Calu3 (cell line): Measurements from ENCODE around the gene HTR3D. TPM values are rescaled to one million over a fixed set of nuclear protein-coding genes. Genes with fewer than 3 reads are reported as not detected.

ENCODE experiments used
- BruUV-seq: library from RNA; stranded (reverse); fragments of 400-500 nt; replicated peaks from 2 replicates; lab custom pipeline; 2021; lab: Mats Ljungman, UMichigan
- CTCF ChIA-PET: fragments of 300-600 bp; sonication (Branson Sonifier 250); formaldehyde crosslinking; loops from one replicate; lab custom pipeline; 2022; ENCODE audit warnings: antibody characterized with exemption; lab: Charles Lee
- DNase-seq: peaks from one replicate; pipeline ENCODE4 v3.0.0; 2022
- H3K27ac Mint-ChIP-seq: one replicate; pipeline ENCODE4 v1.8.0; 2022; ENCODE audit warnings: mixed read lengths; ENCODE audit not compliant: unreplicated experiment
- H3K27me3 Mint-ChIP-seq: one replicate; pipeline ENCODE4 v1.8.0; 2022; ENCODE audit warnings: mixed read lengths; ENCODE audit not compliant: unreplicated experiment
- H3K36me3 Mint-ChIP-seq: one replicate; pipeline ENCODE4 v1.8.0; 2022; ENCODE audit warnings: mild to moderate bottlenecking, moderate library complexity, mixed read lengths; ENCODE audit not compliant: insufficient read depth, unreplicated experiment
- H3K4me1 Mint-ChIP-seq: one replicate; pipeline ENCODE4 v1.8.0; 2022; ENCODE audit warnings: mild to moderate bottlenecking, low read depth, mixed read lengths; ENCODE audit not compliant: unreplicated experiment
- H3K4me3 Mint-ChIP-seq: one replicate; pipeline ENCODE4 v1.8.0; 2022; ENCODE audit warnings: mild to moderate bottlenecking, low read depth, moderate library complexity, mixed read lengths; ENCODE audit not compliant: unreplicated experiment
- H3K9me3 Mint-ChIP-seq: one replicate; pipeline ENCODE4 v1.8.0; 2022; ENCODE audit warnings: low read depth, mixed read lengths; ENCODE audit not compliant: unreplicated experiment
- intact Hi-C: fragments of 100-400 bp; cut with micrococcal nuclease; formaldehyde crosslinking; loops from one replicate; pipeline ENCODE4 v1.10.0; 2022; ENCODE audit not compliant: unreplicated experiment
- total RNA-seq: library from RNA; stranded (reverse); gene quantifications from 2 replicates; pipeline ENCODE4 v1.2.3, GENCODE V29; 2022
- TF ChIP-seq, protein P1 (sequence below): fragments of 200-600 bp; IDR thresholded peaks from one replicate; pipeline ENCODE4 v1.8.0; 2022; ENCODE audit warnings: antibody characterized with exemption; ENCODE audit not compliant: unreplicated experiment

HTR3D gene
- total RNA-seq, 1 experiment from 2014 or later, result not detected

DNA sequence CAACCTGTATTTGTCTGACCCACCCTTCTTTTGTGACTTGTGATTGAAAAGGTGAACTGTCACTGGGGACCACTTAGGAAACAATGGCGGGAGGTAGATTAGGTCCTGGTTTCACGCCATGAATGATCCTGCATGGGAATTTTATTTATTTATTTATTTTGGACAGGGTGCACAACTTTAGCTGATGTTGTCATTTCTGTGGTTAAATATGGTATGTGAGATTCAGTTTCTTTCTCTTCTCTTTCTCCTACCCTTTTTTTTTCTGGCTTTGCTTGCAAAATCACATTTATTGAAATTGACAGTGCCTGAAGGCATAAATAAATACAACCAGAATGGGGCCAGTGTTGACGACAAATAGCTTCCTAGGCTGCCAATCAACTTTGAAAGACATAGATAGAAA, 47.3 kb downstream of the HTR3D start:
- Mint-ChIP-seq H3K4me3 (no peak overlapping the region), H3K4me1 (no peaks in the 10 kb centered on the region), H3K36me3 (no peaks in the 10 kb centered on the region), H3K27me3 (peaks cover 28% of the 10 kb centered on the region), H3K9me3 (no peaks in the 10 kb centered on the region), H3K27ac (no peak overlapping the region)
- DNase-seq, result no peak
- CTCF ChIA-PET, result no interaction called here
- TF ChIP-seq, protein P1, sequence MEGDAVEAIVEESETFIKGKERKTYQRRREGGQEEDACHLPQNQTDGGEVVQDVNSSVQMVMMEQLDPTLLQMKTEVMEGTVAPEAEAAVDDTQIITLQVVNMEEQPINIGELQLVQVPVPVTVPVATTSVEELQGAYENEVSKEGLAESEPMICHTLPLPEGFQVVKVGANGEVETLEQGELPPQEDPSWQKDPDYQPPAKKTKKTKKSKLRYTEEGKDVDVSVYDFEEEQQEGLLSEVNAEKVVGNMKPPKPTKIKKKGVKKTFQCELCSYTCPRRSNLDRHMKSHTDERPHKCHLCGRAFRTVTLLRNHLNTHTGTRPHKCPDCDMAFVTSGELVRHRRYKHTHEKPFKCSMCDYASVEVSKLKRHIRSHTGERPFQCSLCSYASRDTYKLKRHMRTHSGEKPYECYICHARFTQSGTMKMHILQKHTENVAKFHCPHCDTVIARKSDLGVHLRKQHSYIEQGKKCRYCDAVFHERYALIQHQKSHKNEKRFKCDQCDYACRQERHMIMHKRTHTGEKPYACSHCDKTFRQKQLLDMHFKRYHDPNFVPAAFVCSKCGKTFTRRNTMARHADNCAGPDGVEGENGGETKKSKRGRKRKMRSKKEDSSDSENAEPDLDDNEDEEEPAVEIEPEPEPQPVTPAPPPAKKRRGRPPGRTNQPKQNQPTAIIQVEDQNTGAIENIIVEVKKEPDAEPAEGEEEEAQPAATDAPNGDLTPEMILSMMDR, result no peak
- no TSS peak for BruUV-seq
- intact Hi-C loops, result no loop called here

DNA sequence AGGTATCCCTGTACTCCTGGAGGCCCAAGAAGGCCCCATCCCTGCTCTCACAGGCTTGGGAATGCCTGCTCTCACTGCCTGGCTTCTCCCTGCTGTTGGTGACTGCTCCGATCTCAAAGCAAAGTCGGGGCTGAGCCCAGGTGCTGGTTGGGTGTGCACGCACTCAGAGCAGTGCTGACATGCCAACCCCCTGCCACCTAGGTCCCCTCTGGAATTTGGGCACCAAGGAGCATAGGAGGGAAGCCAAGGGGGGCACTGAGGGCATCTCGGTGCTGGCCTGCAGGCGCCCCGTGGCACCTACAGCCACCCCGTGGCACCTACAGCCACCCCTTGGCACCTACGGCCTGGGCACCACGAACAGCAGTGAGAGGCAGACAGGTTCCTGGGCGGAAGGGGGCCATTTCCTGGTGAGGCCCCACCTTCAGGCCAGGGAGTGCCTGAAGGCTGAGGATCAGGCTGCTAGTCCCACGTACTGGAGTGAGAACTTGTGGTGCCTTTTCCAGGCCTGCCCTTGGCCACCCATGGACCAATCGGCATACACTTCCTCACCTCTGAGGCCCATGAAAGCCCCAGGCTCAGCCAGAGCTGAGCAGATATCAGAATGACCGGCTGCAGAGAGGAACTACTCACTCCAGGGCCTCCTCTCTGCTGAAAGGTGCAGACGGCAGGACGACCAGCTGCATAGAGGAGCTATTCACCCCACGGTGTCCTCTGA, 49.7 kb downstream of the HTR3D start:
- peaks cover 18% of the 10 kb centered on the region for H3K27me3 Mint-ChIP-seq
- H3K4me1 Mint-ChIP-seq, result no peaks in the 10 kb centered on the region
- no peak for DNase-seq
- no peaks in the 10 kb centered on the region for H3K36me3 Mint-ChIP-seq
- H3K27ac Mint-ChIP-seq, result no peak overlapping the region
- TF ChIP-seq, protein P1, result no peak
- CTCF ChIA-PET, result interaction anchor here (0.5 to 0.7 kb wide), 2 partner anchors 13 to 72 kb away, joined by 3 to 5 read pairs; no protein-coding TSS in a partner anchor
- intact Hi-C loops, result no loop called here
- H3K9me3 Mint-ChIP-seq, result peaks cover 6% of the 10 kb centered on the region
- no TSS peak for BruUV-seq
- no peak overlapping the region for H3K4me3 Mint-ChIP-seq

DNA sequence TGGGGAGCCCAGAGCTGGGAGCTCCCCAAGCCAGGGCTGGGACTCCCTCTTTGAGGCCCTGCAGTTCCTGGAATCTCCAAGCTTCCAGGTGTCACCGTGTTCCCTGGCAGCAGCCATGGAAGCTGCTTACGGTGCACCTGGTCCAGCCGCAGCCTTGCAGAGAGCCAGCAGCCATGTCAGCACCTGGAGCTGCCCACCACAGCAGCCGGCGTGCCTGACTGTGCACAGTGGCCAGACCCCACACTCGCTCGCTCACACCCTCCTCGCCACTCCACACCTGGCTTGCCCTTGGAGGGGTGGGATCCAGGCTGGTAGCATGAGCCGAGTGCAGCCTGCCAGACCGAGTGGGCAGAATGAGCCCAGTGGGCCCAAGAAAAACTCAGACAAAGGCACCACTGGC, 50.5 kb downstream of the HTR3D start:
- DNase-seq, result no peak
- H3K4me3 Mint-ChIP-seq, result no peak overlapping the region
- no peak overlapping the region for H3K27ac Mint-ChIP-seq
- TF ChIP-seq, protein P1, result no peak
- no TSS peak for BruUV-seq
- H3K4me1 Mint-ChIP-seq, result no peaks in the 10 kb centered on the region
- peaks cover 6% of the 10 kb centered on the region for H3K9me3 Mint-ChIP-seq
- H3K27me3 Mint-ChIP-seq, result peaks cover 11% of the 10 kb centered on the region
- CTCF ChIA-PET, result interaction anchor here (0.5 kb wide), 2 partner anchors 21 to 71 kb away, joined by 3 to 5 read pairs; no protein-coding TSS in a partner anchor
- intact Hi-C loops, result no loop called here
- no peaks in the 10 kb centered on the region for H3K36me3 Mint-ChIP-seq

DNA sequence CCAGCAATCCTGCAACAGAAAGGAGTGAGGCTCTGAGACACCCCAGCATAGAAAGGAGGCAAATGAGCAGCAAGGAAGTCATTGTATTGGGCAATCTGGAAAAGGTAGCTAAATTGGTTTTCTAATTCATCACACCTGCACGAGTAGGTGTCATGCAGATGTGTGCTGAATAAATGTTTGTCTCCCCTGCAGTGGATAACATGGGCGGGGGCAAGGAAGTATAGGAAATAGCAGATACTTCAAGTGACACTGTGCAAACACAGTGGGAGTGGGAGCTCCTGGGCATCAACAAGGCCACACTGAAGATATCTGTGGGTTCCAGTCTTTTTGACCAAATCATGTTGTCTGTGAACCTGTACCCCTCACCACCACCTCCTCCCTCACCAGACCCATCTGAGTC, 50.9 kb downstream of the HTR3D start:
- H3K27me3 Mint-ChIP-seq, result peaks cover 6% of the 10 kb centered on the region
- intact Hi-C loops, result no loop called here
- CTCF ChIA-PET, result interaction anchor here (0.5 kb wide), 1 partner anchor 21 kb away, joined by 3 read pairs; no protein-coding TSS in a partner anchor
- no peak for DNase-seq
- no peak overlapping the region for H3K4me3 Mint-ChIP-seq
- TF ChIP-seq, protein P1, result no peak
- H3K4me1 Mint-ChIP-seq, result no peaks in the 10 kb centered on the region
- H3K9me3 Mint-ChIP-seq, result peaks cover 6% of the 10 kb centered on the region
- no peaks in the 10 kb centered on the region for H3K36me3 Mint-ChIP-seq
- BruUV-seq, result no TSS peak
- no peak overlapping the region for H3K27ac Mint-ChIP-seq
